Measurements from ENCODE around the gene DNTTIP2.
"Not testable (repeated sequence)": the region's sequence is repeated elsewhere in the genome, so short reads cannot be mapped to it uniquely, and the experiment has no call there.

Gene DNTTIP2

DNA sequence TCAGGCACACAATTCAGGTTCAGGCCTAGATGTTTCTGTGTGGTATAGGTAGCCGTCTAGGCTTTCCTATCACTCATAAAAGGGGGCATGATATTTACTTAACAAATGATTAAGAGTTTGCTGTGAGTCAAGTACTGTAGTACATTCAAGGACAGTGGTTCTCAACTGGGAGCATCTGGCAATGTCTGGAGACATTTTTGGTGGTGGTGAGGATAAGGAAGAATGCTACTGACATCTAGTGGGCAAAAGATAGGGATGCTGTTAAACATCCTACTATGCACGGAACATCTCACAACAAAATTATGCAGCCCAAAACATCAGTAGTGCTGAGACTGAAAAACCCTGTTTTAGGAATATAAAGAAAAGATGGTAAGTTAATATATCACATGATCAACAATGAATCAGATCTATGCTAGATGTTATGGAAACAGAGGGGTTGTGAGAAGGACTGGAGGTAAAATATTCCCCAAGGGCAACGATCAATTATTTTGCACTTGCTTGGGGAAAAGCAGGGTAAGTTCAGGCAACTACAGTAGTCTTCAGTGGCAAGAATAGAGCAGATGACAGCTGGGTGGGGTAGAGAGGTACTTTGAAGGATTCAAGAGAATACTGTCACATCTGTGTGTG lies 4.9 kb downstream of the DNTTIP2 start:
- Histone ChIP-seq H3K9ac (ENCODE audit: low read length) (no peak overlapping the region), H3K79me1 (ENCODE audit: low read length) (peaks cover 13% of the 10 kb centered on the region), H2BK120ac (ENCODE audit: low read depth, low read length) (no peak overlapping the region), H2BK15ac (replicated peaks; ENCODE audit: low read depth) (no peak overlapping the region), H2AK5ac (ENCODE audit: low read length) (no peak overlapping the region), H4K8ac (ENCODE audit: low read depth, low read length) (no peak overlapping the region), H3K4me1 (ENCODE audit: control insufficient read depth, low read depth, low read length) (peaks cover 3% of the 10 kb centered on the region), H3K56ac (ENCODE audit: low read length) (no peak overlapping the region), H3K4me3 (ENCODE audit: low read length) (no peak overlapping the region), H3K18ac (ENCODE audit: low read length) (no peak overlapping the region), H3K23ac (ENCODE audit: low read length) (no peak overlapping the region), H3K27me3 (ENCODE audit: insufficient read depth, low read length, poor library complexity) (no peaks in the 10 kb centered on the region), H4K5ac (ENCODE audit: low read length) (no peak overlapping the region), H3K4me2 (ENCODE audit: low read length) (no peak overlapping the region), H3K4ac (ENCODE audit: low read depth, low read length) (no peak overlapping the region), H3K79me2 (ENCODE audit: control insufficient read depth, insufficient read depth, low read length) (peaks cover 28% of the 10 kb centered on the region), H2BK5ac (ENCODE audit: low read length) (no peak overlapping the region), H3K27ac (ENCODE audit: low read depth, low read length) (no peak overlapping the region), H3K36me3 (ENCODE audit: control insufficient read depth, insufficient read depth, low read length) (peaks cover 20% of the 10 kb centered on the region)
- WGBS (ENCODE audit: extremely low coverage, insufficient coverage, low lambda C conversion rate) = no CpG with 5 or more reads among the region's 3 CpGs
- DNase-seq = peak; percentile 74

GRCh38 chr1:93871366-93871765 lies 7.6 kb downstream of the DNTTIP2 start:
- Histone ChIP-seq H3K36me3 (ENCODE audit: control insufficient read depth, insufficient read depth, low read length) (peaks cover 13% of the 10 kb centered on the region), H3K4me3 (ENCODE audit: low read length) (no peak overlapping the region), H3K4me1 (ENCODE audit: control insufficient read depth, low read depth, low read length) (peaks cover 2% of the 10 kb centered on the region), H3K27ac (ENCODE audit: low read depth, low read length) (no peak overlapping the region), H2AK5ac (ENCODE audit: low read length) (no peak overlapping the region), H3K79me1 (ENCODE audit: low read length) (peaks cover 2% of the 10 kb centered on the region), H3K23ac (ENCODE audit: low read length) (no peak overlapping the region), H2BK15ac (replicated peaks; ENCODE audit: low read depth) (no peak overlapping the region), H3K27me3 (ENCODE audit: insufficient read depth, low read length, poor library complexity) (no peaks in the 10 kb centered on the region), H4K8ac (ENCODE audit: low read depth, low read length) (no peak overlapping the region), H2BK120ac (ENCODE audit: low read depth, low read length) (no peak overlapping the region), H3K79me2 (ENCODE audit: control insufficient read depth, insufficient read depth, low read length) (peaks cover 3% of the 10 kb centered on the region), H3K56ac (ENCODE audit: low read length) (no peak overlapping the region), H4K5ac (ENCODE audit: low read length) (no peak overlapping the region), H3K4me2 (ENCODE audit: low read length) (no peak overlapping the region), H3K18ac (ENCODE audit: low read length) (no peak overlapping the region), H3K4ac (ENCODE audit: low read depth, low read length) (no peak overlapping the region), H2BK5ac (ENCODE audit: low read length) (no peak overlapping the region), H3K9ac (ENCODE audit: low read length) (no peak overlapping the region)
- no peak for DNase-seq
- WGBS (ENCODE audit: extremely low coverage, insufficient coverage, low lambda C conversion rate) = no CpG with 5 or more reads among the region's 4 CpGs

- H3K4me1 ChIP-seq (ENCODE audit: control insufficient read depth, low read depth, low read length) = no peaks in the 10 kb centered on the region
- whole genome bisulfite sequencing (ENCODE audit: extremely low coverage, insufficient coverage, low lambda C conversion rate) = no CpG with 5 or more reads among the region's 5 CpGs
- no peak overlapping the region for H2BK120ac ChIP-seq (ENCODE audit: low read depth, low read length)
- H3K27me3 ChIP-seq (ENCODE audit: insufficient read depth, low read length, poor library complexity) = no peaks in the 10 kb centered on the region
- H3K79me1 ChIP-seq (ENCODE audit: low read length) = no peaks in the 10 kb centered on the region
- H4K5ac ChIP-seq (ENCODE audit: low read length) = no peak overlapping the region
- no peak overlapping the region for H3K18ac ChIP-seq (ENCODE audit: low read length)
- H2BK5ac ChIP-seq (ENCODE audit: low read length) = no peak overlapping the region
- H3K27ac ChIP-seq (ENCODE audit: low read depth, low read length) = no peak overlapping the region
- H2BK15ac ChIP-seq (replicated peaks; ENCODE audit: low read depth) = no peak overlapping the region
- no peaks in the 10 kb centered on the region for H3K79me2 ChIP-seq (ENCODE audit: control insufficient read depth, insufficient read depth, low read length)
- H3K23ac ChIP-seq (ENCODE audit: low read length) = no peak overlapping the region
- no peak overlapping the region for H3K4ac ChIP-seq (ENCODE audit: low read depth, low read length)
- H3K56ac ChIP-seq (ENCODE audit: low read length) = no peak overlapping the region
- peaks cover 10% of the 10 kb centered on the region for H3K36me3 ChIP-seq (ENCODE audit: control insufficient read depth, insufficient read depth, low read length)
- H3K4me2 ChIP-seq (ENCODE audit: low read length) = no peak overlapping the region
- no peak overlapping the region for H3K9ac ChIP-seq (ENCODE audit: low read length)
- no peak overlapping the region for H3K4me3 ChIP-seq (ENCODE audit: low read length)
- no peak overlapping the region for H2AK5ac ChIP-seq (ENCODE audit: low read length)
- no peak for DNase-seq
- H4K8ac ChIP-seq (ENCODE audit: low read depth, low read length) = no peak overlapping the region
These were observed 9.4 kb downstream of the DNTTIP2 start for GRCh38 chr1:93869653-93870052.

DNA sequence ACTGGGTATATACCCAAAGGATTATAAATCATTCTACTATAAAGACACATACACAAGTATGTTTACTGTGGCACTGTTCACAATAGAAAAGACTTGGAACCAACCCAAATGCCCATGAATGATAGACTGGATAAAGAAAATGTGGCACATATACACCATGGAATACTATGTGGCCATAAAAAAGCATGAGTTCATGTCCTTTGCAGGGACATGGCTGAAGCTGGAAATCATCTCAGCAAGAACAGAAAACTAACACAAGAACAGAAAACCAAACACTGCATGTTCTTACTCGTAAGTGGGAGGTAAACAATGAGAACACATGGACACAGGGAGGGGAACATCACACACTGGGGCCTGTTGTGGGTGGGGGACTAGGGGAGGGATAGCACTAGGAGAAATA lies 10.5 kb downstream of the DNTTIP2 start:
- H3K56ac ChIP-seq (ENCODE audit: low read length); H4K5ac ChIP-seq (ENCODE audit: low read length); H3K9ac ChIP-seq (ENCODE audit: low read length); H3K4me1 ChIP-seq (ENCODE audit: control insufficient read depth, low read depth, low read length); H3K79me1 ChIP-seq (ENCODE audit: low read length); H3K18ac ChIP-seq (ENCODE audit: low read length); H3K23ac ChIP-seq (ENCODE audit: low read length); H3K4me2 ChIP-seq (ENCODE audit: low read length); H2AK5ac ChIP-seq (ENCODE audit: low read length); H4K8ac ChIP-seq (ENCODE audit: low read depth, low read length); H3K36me3 ChIP-seq (ENCODE audit: control insufficient read depth, insufficient read depth, low read length); H3K27ac ChIP-seq (ENCODE audit: low read depth, low read length); H3K4ac ChIP-seq (ENCODE audit: low read depth, low read length); DNase-seq; H2BK120ac ChIP-seq (ENCODE audit: low read depth, low read length); H2BK15ac ChIP-seq (replicated peaks; ENCODE audit: low read depth); H3K27me3 ChIP-seq (ENCODE audit: insufficient read depth, low read length, poor library complexity); H3K4me3 ChIP-seq (ENCODE audit: low read length); H2BK5ac ChIP-seq (ENCODE audit: low read length); H3K79me2 ChIP-seq (ENCODE audit: control insufficient read depth, insufficient read depth, low read length): not testable (repeated sequence)
- WGBS (ENCODE audit: extremely low coverage, insufficient coverage, low lambda C conversion rate) = no CpG with 5 or more reads among the region's 1 CpG

GRCh38 chr1:93865253-93865652 lies 13.8 kb downstream of the DNTTIP2 start:
- H4K5ac ChIP-seq (ENCODE audit: low read length) = no peak overlapping the region
- H3K4me3 ChIP-seq (ENCODE audit: low read length) = no peak overlapping the region
- no peak overlapping the region for H3K27ac ChIP-seq (ENCODE audit: low read depth, low read length)
- no peaks in the 10 kb centered on the region for H3K79me2 ChIP-seq (ENCODE audit: control insufficient read depth, insufficient read depth, low read length)
- H3K36me3 ChIP-seq (ENCODE audit: control insufficient read depth, insufficient read depth, low read length) = peaks cover 2% of the 10 kb centered on the region
- no peak for DNase-seq
- no peak overlapping the region for H2BK15ac ChIP-seq (replicated peaks; ENCODE audit: low read depth)
- H2AK5ac ChIP-seq (ENCODE audit: low read length) = no peak overlapping the region
- peaks cover 3% of the 10 kb centered on the region for H3K4me1 ChIP-seq (ENCODE audit: control insufficient read depth, low read depth, low read length)
- H3K56ac ChIP-seq (ENCODE audit: low read length) = peak overlapping the region; percentile 18
- H3K4me2 ChIP-seq (ENCODE audit: low read length) = no peak overlapping the region
- no peak overlapping the region for H3K23ac ChIP-seq (ENCODE audit: low read length)
- no CpG with 5 or more reads among the region's 5 CpGs for WGBS (ENCODE audit: extremely low coverage, insufficient coverage, low lambda C conversion rate)
- H3K18ac ChIP-seq (ENCODE audit: low read length) = no peak overlapping the region
- H3K9ac ChIP-seq (ENCODE audit: low read length) = no peak overlapping the region
- H4K8ac ChIP-seq (ENCODE audit: low read depth, low read length) = no peak overlapping the region
- no peak overlapping the region for H2BK120ac ChIP-seq (ENCODE audit: low read depth, low read length)
- no peaks in the 10 kb centered on the region for H3K79me1 ChIP-seq (ENCODE audit: low read length)
- H3K4ac ChIP-seq (ENCODE audit: low read depth, low read length) = no peak overlapping the region
- no peaks in the 10 kb centered on the region for H3K27me3 ChIP-seq (ENCODE audit: insufficient read depth, low read length, poor library complexity)
- H2BK5ac ChIP-seq (ENCODE audit: low read length) = no peak overlapping the region

GRCh38 chr1:93864175-93864574 lies 14.8 kb downstream of the DNTTIP2 start:
- Histone ChIP-seq H3K4me3 (ENCODE audit: low read length) (no peak overlapping the region), H3K56ac (ENCODE audit: low read length) (peak overlapping the region; percentile 40), H2BK120ac (ENCODE audit: low read depth, low read length) (no peak overlapping the region), H3K4ac (ENCODE audit: low read depth, low read length) (no peak overlapping the region), H2AK5ac (ENCODE audit: low read length) (no peak overlapping the region), H2BK5ac (ENCODE audit: low read length) (peak overlapping the region; percentile 35), H3K79me1 (ENCODE audit: low read length) (no peaks in the 10 kb centered on the region), H4K5ac (ENCODE audit: low read length) (peak overlapping the region; percentile 6), H4K8ac (ENCODE audit: low read depth, low read length) (no peak overlapping the region), H2BK15ac (replicated peaks; ENCODE audit: low read depth) (no peak overlapping the region), H3K27ac (ENCODE audit: low read depth, low read length) (no peak overlapping the region), H3K4me2 (ENCODE audit: low read length) (peak overlapping the region; percentile 5), H3K79me2 (ENCODE audit: control insufficient read depth, insufficient read depth, low read length) (no peaks in the 10 kb centered on the region), H3K18ac (ENCODE audit: low read length) (no peak overlapping the region), H3K23ac (ENCODE audit: low read length) (no peak overlapping the region), H3K9ac (ENCODE audit: low read length) (no peak overlapping the region), H3K4me1 (ENCODE audit: control insufficient read depth, low read depth, low read length) (peaks cover 3% of the 10 kb centered on the region), H3K36me3 (ENCODE audit: control insufficient read depth, insufficient read depth, low read length) (no peaks in the 10 kb centered on the region), H3K27me3 (ENCODE audit: insufficient read depth, low read length, poor library complexity) (no peaks in the 10 kb centered on the region)
- WGBS (ENCODE audit: extremely low coverage, insufficient coverage, low lambda C conversion rate) = no CpG with 5 or more reads among the region's 3 CpGs
- DNase-seq = peak; percentile 87

All from mesendoderm (in vitro differentiated cells).